Adrenal gland (tissue), 5 donors: ENCODE results near the gene HECW1.

Experiments
- CTCF ChIP-seq, 6 experiments: fragments of 450-650 bp in 4 of 6; fragments of 200-600 bp in 2 of 6; sonication (generic) in 1 of 6; IDR thresholded peaks; 1 replicate in 5 of 6; 2 replicates in 1 of 6; pipeline versions ENCODE4 v1.5.1 to v1.8.0; 2016 to 2021; ENCODE audit warnings: antibody characterized with exemption in 6 of 6, mild to moderate bottlenecking in 2 of 6, moderate library complexity in 1 of 6
- POLR2A ChIP-seq, 2 donors: fragments of 450-650 bp; IDR thresholded peaks; one replicate each; pipeline ENCODE4 v1.6.1; 2017; ENCODE audit warnings: antibody characterized with exemption in 2 of 2, mild to moderate bottlenecking in 2 of 2, moderate library complexity in 1 of 2
- donor health status: DM: no; HTN: no; CAD: no.

GRCh38 chr7:43391518-43391917 is 279.1 kb downstream of the HECW1 start:
- TF ChIP-seq POLR2A (IDR thresholded peaks at IDR 0.05) (no peak), CTCF (IDR thresholded peaks at IDR 0.05) (no peak)
